ENCODE results near the gene TF.
"Not testable (repeated sequence)": the region's sequence is repeated elsewhere in the genome, so short reads cannot be mapped to it uniquely, and the experiment has no call there.

The TF gene

DNA sequence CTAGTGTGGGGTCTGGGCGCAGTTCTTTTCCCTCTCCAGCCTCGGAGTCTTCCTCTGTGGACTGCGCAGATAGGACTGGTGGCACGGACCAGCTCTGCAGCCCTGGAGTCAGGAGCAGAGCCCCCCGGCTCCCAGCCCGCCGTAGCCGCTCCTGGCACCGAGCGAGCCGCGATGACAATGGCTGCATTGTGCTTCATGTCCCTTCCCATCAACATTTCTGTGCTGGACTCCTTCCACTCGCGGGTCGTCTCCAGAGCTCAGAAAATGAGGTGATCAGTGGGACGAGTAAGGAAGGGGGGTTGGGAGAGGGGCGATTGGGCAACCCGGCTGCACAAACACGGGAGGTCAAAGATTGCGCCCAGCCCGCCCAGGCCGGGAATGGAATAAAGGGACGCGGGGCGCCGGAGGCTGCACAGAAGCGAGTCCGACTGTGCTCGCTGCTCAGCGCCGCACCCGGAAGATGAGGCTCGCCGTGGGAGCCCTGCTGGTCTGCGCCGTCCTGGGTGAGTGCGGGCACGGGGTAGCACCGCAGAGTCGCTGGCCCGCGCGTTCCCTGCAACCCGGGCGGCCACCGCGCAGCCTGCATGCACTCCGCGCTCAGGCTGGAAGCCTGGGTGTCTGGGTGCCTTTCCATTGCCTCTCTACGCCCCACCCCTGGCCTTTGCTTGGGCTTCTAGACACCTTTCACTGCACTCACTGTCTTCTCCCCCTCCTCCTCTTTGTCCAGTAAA lies at the start of gene TF:
TSS of gene TF (plus strand) at position 413 of the 731 bp plus-strand sequence. CDS start at position 461, 48 bp downstream.
- no peak for DNase-seq

DNA sequence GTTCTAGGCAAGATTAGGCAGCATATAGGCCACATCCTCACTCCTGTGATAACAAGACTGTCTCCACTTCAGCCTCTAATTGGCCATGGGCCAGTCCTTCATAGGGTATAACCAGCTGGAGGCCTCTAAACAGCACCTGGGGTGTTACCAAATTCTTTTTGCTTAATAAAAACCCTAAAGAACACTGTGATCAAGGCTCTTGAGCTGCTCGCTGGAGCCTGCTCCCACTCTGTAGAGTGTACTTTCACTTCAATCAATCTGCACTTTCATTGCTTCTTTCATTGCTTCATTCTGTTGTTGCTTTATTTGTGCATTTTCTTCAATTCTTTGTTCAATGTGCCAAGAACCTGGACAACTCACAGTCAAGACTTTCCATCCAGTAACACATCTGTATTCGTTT lies 48.2 kb upstream of the TF start:
- no peak for DNase-seq

DNA sequence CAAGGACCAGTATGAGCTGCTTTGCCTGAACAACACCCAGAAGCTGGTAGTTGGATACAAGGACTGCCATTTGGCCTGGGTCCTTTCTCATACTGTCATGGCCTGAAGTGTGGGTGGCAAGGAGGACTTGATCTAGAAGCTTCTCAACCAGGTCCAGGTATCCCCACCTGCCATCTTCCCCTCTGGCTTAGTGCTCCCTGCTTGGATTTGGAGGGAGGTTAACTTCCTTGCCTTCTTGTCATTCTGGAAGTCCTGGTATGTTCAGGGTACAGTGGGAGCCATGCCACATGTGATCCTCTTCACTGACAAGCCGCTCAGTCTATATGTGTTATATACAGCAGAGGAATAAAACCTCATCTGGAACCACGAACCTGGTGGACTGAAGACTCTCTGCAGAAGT lies 46.7 kb upstream of the TF start:
- DNase-seq = no peak

DNA sequence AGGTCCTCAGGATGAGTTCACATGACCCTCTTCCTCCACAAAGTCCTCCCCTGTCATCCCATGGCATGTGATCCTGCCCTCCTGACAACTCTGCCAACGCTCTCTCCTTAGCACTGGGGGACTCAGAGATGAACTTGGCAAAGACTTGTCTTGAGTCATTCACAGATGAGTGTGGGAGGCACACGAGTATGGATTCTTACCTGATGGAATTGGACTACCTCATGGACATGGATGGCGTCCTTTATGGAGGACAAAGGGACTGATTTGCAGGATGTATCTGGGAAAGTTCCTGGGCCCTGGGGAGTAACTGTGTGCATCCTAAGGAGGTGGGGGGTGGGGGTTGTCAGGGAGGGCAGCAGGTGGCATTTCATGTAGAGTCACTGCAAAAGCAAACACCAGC lies 46.3 kb upstream of the TF start:
- no peak for DNase-seq

DNA sequence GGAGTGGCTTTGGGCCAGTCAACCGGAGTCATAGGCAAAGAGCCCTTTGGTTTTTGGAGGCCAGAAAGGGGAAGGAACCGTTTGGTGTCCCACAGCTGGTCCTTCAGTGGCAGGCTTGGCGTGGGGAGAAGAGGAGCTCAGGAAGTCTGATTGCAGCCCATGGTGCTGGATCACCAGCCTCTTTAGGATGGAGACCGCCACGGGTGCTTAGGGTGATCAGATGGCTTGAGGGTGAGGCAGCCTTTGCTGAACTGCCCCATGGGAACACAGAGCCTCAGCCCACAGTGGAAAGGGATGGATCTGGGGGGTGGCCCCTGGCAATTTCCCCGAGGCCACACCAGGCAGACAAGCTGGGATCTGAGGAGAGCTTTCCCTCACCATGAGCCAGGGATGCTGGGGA lies 45.8 kb upstream of the TF start:
- no peak for DNase-seq

DNA sequence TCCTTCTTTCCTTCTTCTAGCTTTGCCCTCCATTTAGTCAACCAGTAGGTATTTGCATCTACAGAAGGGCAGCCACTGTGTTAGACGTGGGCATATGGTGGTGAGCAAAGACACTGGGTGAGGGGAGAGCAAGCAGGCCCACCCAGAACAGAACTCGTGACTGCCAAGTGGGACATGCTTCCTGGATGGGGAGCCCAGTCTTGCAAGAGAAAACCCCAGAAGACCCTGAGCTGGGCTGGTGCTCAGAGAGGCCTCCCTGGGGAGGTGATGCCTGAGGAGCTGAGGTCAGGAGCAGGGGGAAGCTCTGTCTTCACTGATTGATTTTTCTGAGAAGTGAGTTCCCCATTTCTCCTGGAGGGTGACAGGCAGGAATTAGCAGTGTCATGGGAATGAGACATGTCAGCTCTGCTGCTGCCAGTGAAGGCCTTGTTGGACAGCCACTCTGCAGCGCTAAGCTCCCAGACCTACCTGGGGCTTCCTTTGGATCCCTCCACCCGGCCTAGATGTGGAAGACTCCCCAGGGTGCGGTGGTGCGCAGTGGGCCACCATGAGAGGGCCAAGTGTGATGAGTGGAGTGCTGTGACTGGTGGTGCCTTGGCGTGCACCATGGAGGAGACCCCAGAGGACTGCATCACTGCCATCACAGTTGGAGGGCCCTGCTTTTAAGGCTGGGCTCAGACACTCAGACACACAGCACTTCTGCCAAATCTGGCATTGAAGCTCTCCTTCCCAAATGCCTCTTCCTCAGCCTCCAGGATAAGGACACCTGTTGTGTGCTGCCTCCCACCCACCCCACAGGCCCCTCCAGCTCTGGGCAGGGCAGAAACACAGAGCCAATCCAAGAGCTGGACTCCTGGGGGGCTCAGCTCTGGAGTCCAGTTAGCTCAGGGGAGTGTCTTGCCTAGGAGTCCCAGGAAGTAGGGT lies 44.5 kb upstream of the TF start:
- no peak for DNase-seq

DNA sequence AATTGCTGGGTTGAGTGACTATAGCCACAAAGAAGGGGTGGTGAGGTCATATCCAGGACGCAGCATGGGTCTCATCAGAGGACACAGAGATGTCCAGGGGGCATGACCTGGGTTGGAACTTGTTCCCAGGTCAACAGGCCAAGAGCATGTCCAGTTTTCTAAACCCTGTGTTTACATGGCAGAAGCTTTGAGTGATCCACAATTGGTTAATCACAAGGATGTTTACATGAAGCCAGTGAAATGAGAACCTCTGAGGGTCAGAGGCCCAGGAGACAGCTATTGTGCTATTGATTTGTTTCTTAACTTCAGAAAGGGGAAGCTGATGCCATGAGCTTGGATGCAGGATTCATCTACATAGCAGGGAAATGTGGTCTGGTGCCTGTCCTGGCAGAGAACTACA lies 42.3 kb upstream of the TF start:
- DNase-seq = no peak

DNA sequence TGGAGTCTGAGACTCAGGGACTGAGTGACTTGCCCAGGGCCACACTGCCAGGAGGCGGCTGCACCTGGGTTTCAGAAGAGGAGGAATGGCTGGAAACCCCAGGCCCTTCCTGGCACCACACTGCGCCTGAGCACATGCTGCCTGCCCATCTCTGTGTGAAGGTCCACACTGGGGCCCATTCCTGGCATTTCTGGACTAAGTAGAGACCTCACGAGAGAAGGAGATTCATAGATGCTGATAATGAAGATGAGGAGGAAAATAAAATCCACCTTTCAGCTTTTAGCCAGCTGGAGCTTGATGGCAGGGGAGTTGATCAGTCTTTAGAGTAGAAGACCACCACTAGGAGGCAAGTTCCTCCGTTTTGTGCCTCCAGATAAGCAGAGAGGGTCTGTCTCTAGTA lies 40.2 kb upstream of the TF start:
- DNase-seq = no peak

DNA sequence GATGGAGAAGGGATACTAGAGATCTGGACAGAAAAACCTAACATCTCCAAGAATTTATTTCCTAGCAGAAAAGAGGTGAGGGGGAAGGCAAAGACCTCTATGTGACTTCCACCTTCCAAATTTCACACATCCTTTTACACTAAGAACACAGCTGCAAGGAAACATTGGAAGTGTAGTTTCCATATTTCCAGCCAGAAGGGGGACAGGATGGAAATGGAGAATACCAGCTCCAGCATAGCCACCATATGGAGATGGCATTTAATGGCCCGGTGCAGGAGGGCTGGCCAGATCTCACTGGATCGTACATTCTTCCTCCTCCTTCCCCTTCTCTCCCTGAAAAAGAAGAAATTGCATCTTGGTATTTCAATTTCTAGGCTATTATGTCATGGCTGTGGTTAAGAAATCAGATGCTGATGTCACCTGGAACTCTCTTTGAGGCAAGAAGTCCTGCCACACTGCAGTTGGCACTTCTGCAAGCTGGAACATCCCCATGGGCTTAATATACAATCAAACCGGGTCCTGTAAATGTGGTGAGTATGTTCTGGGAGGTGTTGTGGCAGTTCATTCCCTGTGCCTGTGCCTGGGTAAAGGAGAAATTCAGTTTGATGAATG lies 36.9 kb upstream of the TF start:
- no peak for DNase-seq

DNA sequence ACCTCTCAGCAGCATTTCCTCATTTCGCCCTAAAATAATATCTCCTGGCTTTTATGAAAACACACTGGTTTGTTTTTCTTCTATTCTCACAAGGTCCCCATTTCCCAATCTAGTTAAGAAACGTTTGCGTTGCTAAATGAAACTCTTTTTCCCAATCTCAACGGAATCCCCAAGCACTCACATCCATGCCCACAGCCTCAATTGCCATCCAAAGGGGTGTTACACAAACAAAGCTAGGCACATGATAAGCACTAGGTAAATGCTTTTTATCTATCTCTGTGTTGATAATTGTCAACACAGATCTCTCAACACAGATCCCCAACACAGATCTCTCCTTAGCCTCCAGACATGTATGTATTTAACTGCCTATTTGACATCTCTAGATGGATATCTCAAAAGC lies 35.2 kb upstream of the TF start:
- no peak for DNase-seq

DNA sequence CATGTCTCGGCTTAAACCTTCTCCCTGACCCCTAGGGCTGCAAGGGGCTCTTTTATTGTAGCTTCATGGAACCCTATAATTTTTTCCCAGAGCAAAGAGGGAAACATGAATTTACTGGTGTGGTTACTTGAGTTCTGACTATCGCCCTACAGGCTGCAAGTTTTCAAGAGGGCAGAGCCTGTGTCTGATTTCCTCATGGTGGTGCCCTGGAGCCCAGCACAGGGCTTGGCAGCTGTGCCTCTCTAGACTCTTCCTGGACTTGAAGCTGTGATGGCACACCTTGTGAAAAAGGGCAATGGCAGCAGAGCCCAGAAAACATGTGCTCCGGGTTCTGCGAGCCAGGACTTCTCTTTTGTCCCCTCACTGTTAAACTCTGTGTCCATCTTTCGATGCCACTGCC lies 34.2 kb upstream of the TF start:
- DNase-seq = no peak

DNA sequence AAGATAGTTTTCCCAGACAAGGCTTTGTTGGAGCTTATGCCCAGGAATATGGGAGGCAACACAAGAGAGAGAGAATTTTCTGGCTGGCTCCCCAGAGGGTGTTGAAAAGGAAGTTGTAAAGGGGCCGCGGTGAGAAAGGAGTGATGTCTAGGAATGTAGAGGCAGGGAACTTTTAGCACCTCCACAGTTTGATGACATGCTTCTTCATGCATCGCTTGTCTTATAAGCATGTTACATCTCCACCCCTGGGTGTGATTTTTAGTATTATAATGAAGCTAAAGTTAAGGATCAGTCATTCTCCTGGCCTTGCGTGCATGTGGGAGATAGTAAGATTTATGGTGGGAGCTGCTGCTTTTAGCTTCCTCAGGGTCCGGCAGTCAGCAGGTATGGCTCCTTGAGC lies 32.8 kb upstream of the TF start:
- DNase-seq = no peak

DNA sequence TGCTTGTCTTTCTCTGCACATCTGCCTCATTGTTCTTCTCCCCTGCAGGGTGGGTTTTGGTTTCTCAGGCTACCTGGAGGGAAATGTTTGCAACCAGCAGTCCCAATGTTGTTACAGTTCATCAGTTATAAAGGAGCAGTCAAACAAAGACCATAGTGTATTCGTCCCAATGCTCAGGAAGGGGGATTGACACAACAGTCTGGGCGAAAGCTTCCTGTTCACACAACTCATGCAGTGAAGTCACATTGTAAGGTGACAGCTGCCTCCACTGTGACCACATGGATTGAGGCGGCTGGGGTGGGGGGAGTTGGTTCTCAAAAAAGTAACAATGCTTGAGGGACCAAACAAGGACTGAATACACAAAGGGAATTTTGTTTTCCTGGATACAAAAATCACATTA lies 28.8 kb upstream of the TF start:
- no peak for DNase-seq

DNA sequence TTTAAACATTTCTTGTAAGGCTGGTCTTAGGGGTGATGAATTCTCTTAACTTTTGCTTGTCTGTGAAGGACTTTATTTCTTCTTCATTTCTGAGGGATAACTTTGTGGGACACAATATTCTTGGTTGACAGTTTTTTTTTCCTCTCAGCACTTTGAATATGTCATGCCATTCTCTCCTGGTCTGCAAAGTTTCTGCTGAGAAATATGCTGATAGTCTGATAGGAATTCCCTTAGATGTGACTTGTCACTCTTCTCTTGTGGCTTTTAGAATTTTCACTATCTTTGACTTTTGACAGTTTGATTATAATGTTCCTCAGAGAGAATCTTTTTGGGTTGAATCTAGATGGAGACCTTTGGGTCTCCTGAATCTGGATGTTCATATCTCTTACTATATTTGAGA lies 23.3 kb upstream of the TF start:
- DNase-seq = no peak

DNA sequence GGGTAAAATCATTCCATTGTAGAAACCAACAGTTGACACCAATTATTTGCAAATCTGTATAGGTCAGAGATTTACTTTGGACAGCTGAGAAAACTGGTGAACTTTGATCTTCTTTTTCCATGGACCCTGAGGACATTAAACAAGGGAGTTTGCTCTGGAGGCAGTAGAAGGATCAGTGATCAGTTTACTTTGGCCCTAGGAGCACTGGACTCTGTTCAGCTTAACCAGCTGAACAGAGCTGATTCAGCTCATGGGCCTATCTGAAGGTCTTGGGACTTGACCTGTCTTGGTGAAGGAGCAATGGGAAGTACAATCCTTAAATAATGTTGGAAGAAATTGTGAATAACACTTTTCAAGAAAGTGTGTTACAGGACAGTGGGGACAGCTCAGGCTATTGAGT lies 15.2 kb upstream of the TF start:
- DNase-seq = no peak

DNA sequence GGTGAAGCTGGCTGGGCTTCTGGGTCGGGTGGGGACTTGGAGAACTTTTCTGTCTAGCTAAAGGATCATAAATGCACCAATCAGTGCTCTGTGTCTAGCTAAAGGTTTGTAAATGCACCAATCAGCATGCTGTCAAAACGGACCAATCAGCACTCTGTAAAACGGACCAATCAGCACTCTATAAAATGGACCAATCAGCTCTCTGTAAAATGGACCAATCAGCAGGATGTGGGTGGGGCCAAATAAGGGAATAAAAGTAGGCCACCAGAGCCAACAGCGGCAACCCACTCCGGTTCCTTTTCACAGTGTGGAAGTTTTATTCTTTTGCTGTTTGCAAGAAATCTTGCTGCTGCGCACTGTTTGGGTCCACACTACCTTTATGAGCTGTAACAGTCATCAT lies 14.0 kb upstream of the TF start:
- not testable (repeated sequence) for DNase-seq

DNA sequence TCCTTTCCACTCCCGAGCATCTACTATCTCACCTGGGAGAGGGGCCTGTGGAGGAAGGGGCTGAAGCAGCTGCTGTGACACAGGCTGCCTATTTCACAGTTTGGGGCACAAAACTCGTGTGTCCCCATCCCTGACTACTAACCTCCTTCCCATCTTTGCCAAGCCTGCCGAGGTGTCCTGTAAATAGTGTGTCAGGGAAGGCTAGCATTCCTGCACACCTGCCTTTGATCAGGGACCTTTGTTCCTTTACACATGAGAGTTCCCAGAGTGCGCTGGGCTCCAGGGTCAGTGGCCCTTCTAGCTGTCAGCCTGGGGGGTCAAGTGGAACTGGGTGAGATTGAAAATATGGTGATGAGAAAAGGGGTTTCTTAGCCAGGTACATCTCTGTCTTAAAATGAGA lies 13.0 kb upstream of the TF start:
- no peak for DNase-seq

DNA sequence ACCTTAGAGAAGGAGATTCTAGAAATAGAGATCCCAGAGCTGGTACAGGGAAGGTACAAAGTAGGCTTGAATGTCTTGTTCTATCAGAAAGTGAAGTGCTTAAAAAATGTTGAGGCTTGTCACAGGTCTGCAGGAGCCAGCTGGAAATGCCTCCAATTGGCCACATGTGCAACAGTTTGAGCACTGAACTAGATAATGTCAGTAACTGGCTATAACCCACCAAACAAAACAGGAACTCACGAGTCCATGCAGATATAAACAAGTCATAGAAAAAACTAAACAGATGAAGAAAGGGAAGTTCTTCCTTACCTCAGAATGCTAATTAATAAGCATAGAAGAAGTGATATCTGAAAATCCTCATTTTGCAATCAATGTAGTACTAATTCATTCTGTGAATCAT lies 11.9 kb upstream of the TF start:
- no peak for DNase-seq

DNA sequence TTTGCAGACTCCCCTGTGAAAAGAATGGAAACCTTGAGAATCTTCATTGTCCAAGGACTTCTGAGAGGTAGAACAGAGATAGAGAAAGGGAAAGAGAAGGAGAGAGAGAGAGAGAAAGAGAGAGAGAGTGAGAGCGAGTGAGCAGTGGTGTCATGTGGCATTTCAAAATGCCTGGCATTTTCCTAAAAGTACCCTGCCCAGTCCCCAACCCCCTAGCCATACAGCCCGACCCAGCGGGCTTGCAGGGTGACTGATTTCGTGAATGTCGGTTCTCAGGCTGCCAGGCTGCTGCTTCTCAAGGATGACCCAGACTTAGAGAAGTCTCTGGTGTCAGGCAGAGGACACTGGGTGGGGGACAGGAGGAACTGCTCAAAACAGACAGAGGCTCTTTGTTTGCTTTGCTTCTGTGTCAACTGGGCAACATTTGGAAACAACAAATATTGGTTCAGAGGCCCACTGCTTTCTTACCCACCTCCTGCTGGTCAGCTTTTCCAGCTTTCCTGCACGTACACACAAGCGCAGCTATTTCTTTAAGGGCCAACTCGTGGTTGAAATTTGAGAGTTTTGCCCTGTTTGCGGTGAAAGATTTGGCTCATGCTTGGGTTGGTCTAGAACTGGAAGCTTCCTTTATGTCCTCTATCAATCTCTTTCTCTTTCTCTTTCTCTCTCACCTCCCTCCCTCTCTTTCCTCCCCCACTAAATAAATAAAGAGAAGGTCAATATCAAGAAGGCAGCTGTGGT lies 3.7 kb upstream of the TF start:
- no peak for DNase-seq

DNA sequence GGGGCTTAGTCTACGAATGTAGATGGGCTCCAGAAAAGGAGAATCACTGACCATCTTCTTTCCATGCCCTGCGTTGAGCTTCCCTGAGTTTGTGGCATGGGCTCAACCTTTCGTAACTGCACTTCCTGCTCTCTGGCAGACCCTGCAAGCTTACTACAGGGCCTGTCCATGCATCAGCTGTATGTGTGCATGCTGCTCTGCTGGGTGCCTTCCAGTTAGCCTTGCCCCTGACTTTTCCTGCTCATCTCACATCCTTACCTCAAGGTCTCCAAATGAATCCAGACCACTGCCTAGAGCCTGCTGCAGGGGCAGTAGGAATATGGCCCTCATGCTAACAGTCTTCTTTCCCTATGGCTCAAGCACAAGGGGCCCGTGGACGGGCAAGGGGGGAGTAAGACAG lies 2.0 kb upstream of the TF start:
- DNase-seq = no peak

DNA sequence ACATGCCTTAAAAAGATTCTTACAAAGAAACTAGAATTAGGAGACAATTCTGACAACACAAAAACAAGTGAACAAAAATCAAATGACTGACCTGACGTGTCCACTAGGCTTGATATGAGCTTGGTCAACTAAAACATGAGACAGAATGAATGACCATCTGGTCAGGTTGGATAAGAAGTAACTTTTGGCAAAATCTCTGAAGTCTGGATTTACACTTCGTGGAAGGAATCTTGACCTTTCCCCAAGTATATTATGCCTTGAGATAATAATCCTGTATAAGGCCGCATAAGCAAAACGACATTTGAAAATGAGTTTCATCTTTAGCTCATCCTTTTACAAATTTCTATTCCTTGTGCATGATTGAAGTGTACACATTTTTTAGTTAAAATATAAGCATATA lies 1.1 kb upstream of the TF start:
- no peak for DNase-seq

DNA sequence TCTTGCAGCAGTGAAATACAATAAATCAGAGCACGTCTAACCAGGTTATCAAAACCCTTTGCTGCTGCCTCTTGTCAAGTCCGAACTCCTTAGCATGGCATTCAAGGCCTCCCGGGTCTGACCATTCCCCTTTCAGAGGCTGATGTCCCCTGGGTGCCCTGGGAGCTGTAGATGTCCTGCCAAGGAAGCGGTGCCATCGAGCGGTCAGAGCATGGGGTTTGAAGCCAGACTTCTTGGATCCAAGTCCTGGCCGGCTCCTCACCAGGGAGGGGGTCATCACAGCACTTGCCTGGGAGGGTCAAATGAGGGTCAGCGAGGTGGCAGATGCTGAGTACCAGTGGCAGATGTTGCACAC lies 496 bp downstream of the TF start:
- no peak for DNase-seq

DNA sequence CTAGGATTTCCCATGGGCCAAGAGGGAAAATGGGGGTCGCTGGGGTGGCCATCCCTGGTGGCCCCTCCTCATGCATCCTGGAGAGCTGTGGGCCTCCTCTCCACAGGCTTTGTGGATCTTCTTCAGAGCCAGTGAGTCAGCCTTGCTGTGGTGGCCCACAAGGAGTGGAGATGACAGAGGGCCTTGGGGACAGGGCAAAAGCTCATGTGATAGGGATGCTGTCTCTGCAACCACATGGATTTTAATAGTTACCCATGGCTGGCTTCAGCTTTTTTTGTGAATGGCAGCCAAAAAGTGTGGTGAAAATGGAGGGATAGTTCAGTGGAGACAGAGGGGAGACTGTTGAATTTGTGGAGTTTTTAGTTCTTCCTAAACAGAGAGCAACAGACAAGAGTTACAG lies 1.2 kb downstream of the TF start:
- no peak for DNase-seq
